ENCODE data around the gene JOSD1. TPM values are rescaled to one million over a fixed set of nuclear protein-coding genes. Genes with fewer than 3 reads are reported as not detected.

Gene JOSD1
- total and polyA plus RNA-seq, 2 donors (not counting 1 experiment from before 2014, with no cell fraction given) = 78.7 to 94.8 TPM

DNA sequence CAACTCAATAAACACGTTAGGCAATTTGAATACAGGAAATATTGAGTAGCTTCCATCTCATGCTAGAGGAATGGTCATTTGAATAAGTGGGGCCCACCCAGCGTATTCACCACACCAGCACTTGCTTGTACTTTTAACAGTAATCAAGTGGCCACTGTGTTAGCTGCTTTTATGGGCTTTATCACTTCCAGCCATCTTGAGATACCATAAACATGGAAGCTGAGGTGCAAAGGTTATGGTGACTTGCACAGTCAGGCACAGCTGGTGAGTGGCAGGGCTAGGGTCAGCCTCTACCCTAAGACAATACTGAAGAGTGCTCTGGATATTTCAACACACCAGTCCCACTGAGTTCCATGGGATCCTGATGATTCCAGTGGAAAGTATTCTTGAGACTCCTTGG, 6.7 kb downstream of the JOSD1 start:
- ATAC-seq (ENCODE audit: low read depth) = no peak
- Mint-ChIP-seq H3K4me1 (peaks cover 51% of the 10 kb centered on the region), H3K9me3 (ENCODE audit: insufficient read depth) (no peaks in the 10 kb centered on the region), H3K27me3 (no peaks in the 10 kb centered on the region), H3K4me3 (no peak overlapping the region), H3K27ac (no peak overlapping the region)
- no peak for TF ChIP-seq EZH2 (IDR thresholded peaks at IDR 0.05; ENCODE audit: borderline replicate concordance, insufficient read depth, low read depth, low read length, poor library complexity, severe bottlenecking)
- TF ChIP-seq, protein P1, sequence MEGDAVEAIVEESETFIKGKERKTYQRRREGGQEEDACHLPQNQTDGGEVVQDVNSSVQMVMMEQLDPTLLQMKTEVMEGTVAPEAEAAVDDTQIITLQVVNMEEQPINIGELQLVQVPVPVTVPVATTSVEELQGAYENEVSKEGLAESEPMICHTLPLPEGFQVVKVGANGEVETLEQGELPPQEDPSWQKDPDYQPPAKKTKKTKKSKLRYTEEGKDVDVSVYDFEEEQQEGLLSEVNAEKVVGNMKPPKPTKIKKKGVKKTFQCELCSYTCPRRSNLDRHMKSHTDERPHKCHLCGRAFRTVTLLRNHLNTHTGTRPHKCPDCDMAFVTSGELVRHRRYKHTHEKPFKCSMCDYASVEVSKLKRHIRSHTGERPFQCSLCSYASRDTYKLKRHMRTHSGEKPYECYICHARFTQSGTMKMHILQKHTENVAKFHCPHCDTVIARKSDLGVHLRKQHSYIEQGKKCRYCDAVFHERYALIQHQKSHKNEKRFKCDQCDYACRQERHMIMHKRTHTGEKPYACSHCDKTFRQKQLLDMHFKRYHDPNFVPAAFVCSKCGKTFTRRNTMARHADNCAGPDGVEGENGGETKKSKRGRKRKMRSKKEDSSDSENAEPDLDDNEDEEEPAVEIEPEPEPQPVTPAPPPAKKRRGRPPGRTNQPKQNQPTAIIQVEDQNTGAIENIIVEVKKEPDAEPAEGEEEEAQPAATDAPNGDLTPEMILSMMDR (IDR thresholded peaks at IDR 0.05) = no peak
- Histone ChIP-seq H3K27me3 (replicated peaks in 1 of 4; ENCODE audit: control extremely low read depth in 1 of 4, control insufficient read depth in 3 of 4, insufficient read depth in 4 of 4, low read length in 3 of 4) (no peaks in the 10 kb centered on the region), H3K9ac (ENCODE audit: low read length) (no peak overlapping the region), H3K79me2 (ENCODE audit: control insufficient read depth, insufficient read depth, low read length) (peaks cover 29% of the 10 kb centered on the region), H3K9me3 (ENCODE audit: control extremely low read depth in 1 of 3, control insufficient read depth in 2 of 3, insufficient read depth in 1 of 3, low read length in 2 of 3) (no peaks in the 10 kb centered on the region), H3K4me2 (replicated peaks; ENCODE audit: low read depth, low read length, poor library complexity, severe bottlenecking) (no peak overlapping the region), H2AFZ (ENCODE audit: insufficient read depth, low read depth, low read length, poor library complexity, severe bottlenecking) (no peak overlapping the region), H3K36me3 (replicated peaks in 1 of 2; ENCODE audit: control extremely low read depth in 1 of 2, control insufficient read depth in 1 of 2, extremely low read depth in 1 of 2, insufficient read depth in 2 of 2, low read length in 1 of 2) (peaks cover 3 to 9% of the 10 kb centered on the region in 2 experiments), H4K20me1 (ENCODE audit: control insufficient read depth, insufficient read depth, low read length, poor library complexity, severe bottlenecking) (peaks cover 7% of the 10 kb centered on the region), H3K27ac (ENCODE audit: low read length in 2 of 2) (no peak overlapping the region), H3K4me3 (ENCODE audit: control extremely low read depth in 1 of 5, extremely low read depth in 1 of 5, insufficient read depth in 1 of 5, low read depth in 2 of 5, low read length in 4 of 5) (no peak overlapping the region), H3K4me1 (ENCODE audit: control insufficient read depth in 2 of 2, insufficient read depth in 2 of 2, low read length in 2 of 2) (peaks cover 9 to 19% of the 10 kb centered on the region in 2 donors)
- DNase-seq = no peak
- intact Hi-C loops (cut with micrococcal nuclease) = no loop called here
- WGBS (ENCODE audit: insufficient coverage) = no CpG with 5 or more reads among the region's 2 CpGs
- CTCF ChIA-PET = interaction anchor here (1.0 to 6.7 kb wide), 2 partner anchors 12 to 70 kb away, joined by 6 to 51 read pairs; partner anchors contain the start of gene TOMM22
- POLR2A ChIA-PET = interaction anchor here (0.7 to 1.3 kb wide), 2 partner anchors 12 to 29 kb away, joined by 4 to 5 read pairs; partner anchors contain the start of gene TOMM22

- peaks cover 7% of the 10 kb centered on the region for H4K20me1 ChIP-seq (ENCODE audit: control insufficient read depth, insufficient read depth, low read length, poor library complexity, severe bottlenecking)
- no peak for TF ChIP-seq EZH2 (IDR thresholded peaks at IDR 0.05; ENCODE audit: borderline replicate concordance, insufficient read depth, low read depth, low read length, poor library complexity, severe bottlenecking)
- TF ChIP-seq, protein P1 (IDR thresholded peaks at IDR 0.05) = no peak
- H3K4me1 ChIP-seq (ENCODE audit: control insufficient read depth in 2 of 2, insufficient read depth in 2 of 2, low read length in 2 of 2) = peaks cover 0 to 9% of the 10 kb centered on the region in 2 donors
- no peaks in the 10 kb centered on the region for H3K27me3 ChIP-seq (replicated peaks in 1 of 4; ENCODE audit: control extremely low read depth in 1 of 4, control insufficient read depth in 3 of 4, insufficient read depth in 4 of 4, low read length in 3 of 4)
- H3K4me2 ChIP-seq (replicated peaks; ENCODE audit: low read depth, low read length, poor library complexity, severe bottlenecking) = no peak overlapping the region
- Mint-ChIP-seq H3K27ac (no peak overlapping the region), H3K4me3 (no peak overlapping the region), H3K4me1 (peaks cover 18% of the 10 kb centered on the region), H3K9me3 (ENCODE audit: insufficient read depth) (no peaks in the 10 kb centered on the region), H3K27me3 (no peaks in the 10 kb centered on the region)
- H2AFZ ChIP-seq (ENCODE audit: insufficient read depth, low read depth, low read length, poor library complexity, severe bottlenecking) = no peak overlapping the region
- intact Hi-C loops (cut with micrococcal nuclease) = no loop called here
- H3K9ac ChIP-seq (ENCODE audit: low read length) = no peak overlapping the region
- ChIA-PET POLR2A (no interaction called here), CTCF (no interaction called here)
- H3K4me3 ChIP-seq (ENCODE audit: control extremely low read depth in 1 of 5, extremely low read depth in 1 of 5, insufficient read depth in 1 of 5, low read depth in 2 of 5, low read length in 4 of 5) = no peak overlapping the region
- ATAC-seq (ENCODE audit: low read depth) (no peak), DNase-seq (no peak)
- H3K79me2 ChIP-seq (ENCODE audit: control insufficient read depth, insufficient read depth, low read length) = peaks cover 16% of the 10 kb centered on the region
- H3K27ac ChIP-seq (ENCODE audit: low read length in 2 of 2) = no peak overlapping the region
- no peaks in the 10 kb centered on the region for H3K9me3 ChIP-seq (ENCODE audit: control extremely low read depth in 1 of 3, control insufficient read depth in 2 of 3, insufficient read depth in 1 of 3, low read length in 2 of 3)
- peaks cover 3 to 42% of the 10 kb centered on the region in 2 experiments for H3K36me3 ChIP-seq (replicated peaks in 1 of 2; ENCODE audit: control extremely low read depth in 1 of 2, control insufficient read depth in 1 of 2, extremely low read depth in 1 of 2, insufficient read depth in 2 of 2, low read length in 1 of 2)
- WGBS (ENCODE audit: insufficient coverage) = no CpG with 5 or more reads among the region's 1 CpG
Observed at GRCh38 chr22:38689651-38690050, 11.1 kb downstream of the JOSD1 start.
